WTC11 (cell line): Measurements from ENCODE around the gene GALNT2. TPM values are rescaled to one million over a fixed set of nuclear protein-coding genes. Genes with fewer than 3 reads are reported as not detected.

Experiments
- ATAC-seq: fragments of 200-7000 bp; cut with Tn5 transposase; 2 replicates; pipeline ENCODE4 v1.10.0; 2021; ENCODE audit warnings: mild to moderate bottlenecking, moderate library complexity
- CTCF ChIA-PET: fragments of 300-600 bp; sonication (Branson Sonifier 250); formaldehyde crosslinking; loops from one replicate; lab custom pipeline; 2021; ENCODE audit warnings: antibody characterized with exemption; lab: Charles Lee
- POLR2A ChIA-PET: fragments of 350-600 bp; sonication (Branson Sonifier 250); formaldehyde crosslinking; loops from one replicate; lab custom pipeline; 2021; ENCODE audit warnings: antibody characterized with exemption; lab: Charles Lee
- DNase-seq: peaks from one replicate; pipeline ENCODE4 v3.0.0; 2021; ENCODE audit warnings: low spot score
- H3K27ac Mint-ChIP-seq: 2 replicates; pipeline ENCODE4 v1.8.0; 2021; ENCODE audit warnings: mixed read lengths
- H3K27me3 Mint-ChIP-seq: 2 replicates; pipeline ENCODE4 v1.8.0; 2021; ENCODE audit warnings: low read depth, mild to moderate bottlenecking, moderate library complexity, mixed read lengths
- H3K36me3 Mint-ChIP-seq: 2 replicates; pipeline ENCODE4 v1.8.0; 2021; ENCODE audit warnings: mixed read lengths
- H3K4me1 Mint-ChIP-seq: 2 replicates; pipeline ENCODE4 v1.8.0; 2022; ENCODE audit warnings: mixed read lengths
- H3K4me3 Mint-ChIP-seq: 2 replicates; pipeline ENCODE4 v1.8.0; 2021; ENCODE audit warnings: mild to moderate bottlenecking, moderate library complexity, mixed read lengths
- H3K9me3 Mint-ChIP-seq: 2 replicates; pipeline ENCODE4 v1.8.0; 2021; ENCODE audit warnings: mixed read lengths
- ATF1 ChIP-seq: sonication (generic); formaldehyde crosslinking; IDR thresholded peaks from 2 replicates; pipeline ENCODE4 v1.8.1; 2023; ENCODE audit warnings: mild to moderate bottlenecking, moderate library complexity, missing genetic modification reagents
- GRHL2 ChIP-seq: fragments of 250-450 bp; sonication (Bioruptor Pico); IDR thresholded peaks from 2 replicates; pipeline ENCODE4 v1.8.0; 2022; ENCODE audit warnings: mild to moderate bottlenecking, moderate library complexity; ENCODE audit not compliant: insufficient replicate concordance, severe bottlenecking
- JAZF1 ChIP-seq: fragments of 250-450 bp; sonication (Bioruptor Pico); IDR thresholded peaks from 2 replicates; pipeline ENCODE4 v1.9.0; 2021; ENCODE audit warnings: moderate library complexity, mild to moderate bottlenecking, inconsistent platforms
- JUN ChIP-seq: sonication (generic); formaldehyde crosslinking; IDR thresholded peaks from 2 replicates; pipeline ENCODE4 v1.8.0; 2023; ENCODE audit warnings: mild to moderate bottlenecking, missing genetic modification reagents
- KAT7 ChIP-seq: sonication (generic); formaldehyde crosslinking; IDR thresholded peaks from 2 replicates; pipeline ENCODE4 v1.8.1; 2023; ENCODE audit warnings: missing genetic modification reagents, mild to moderate bottlenecking, borderline replicate concordance
- NFE2L1 ChIP-seq: sonication (generic); formaldehyde crosslinking; IDR thresholded peaks from 2 replicates; pipeline ENCODE4 v1.8.1; 2023; ENCODE audit warnings: missing genetic modification reagents
- OVOL2 ChIP-seq: fragments of 250-450 bp; sonication (Bioruptor Pico); IDR thresholded peaks from 2 replicates; pipeline ENCODE4 v1.9.0; 2021; ENCODE audit warnings: mild to moderate bottlenecking, borderline replicate concordance
- TCF7 ChIP-seq: sonication (generic); formaldehyde crosslinking; IDR thresholded peaks from 2 replicates; pipeline ENCODE4 v1.8.0; 2022; ENCODE audit warnings: mild to moderate bottlenecking, low read depth, missing genetic modification reagents, moderate library complexity
- ZNF121 ChIP-seq: sonication (generic); formaldehyde crosslinking; IDR thresholded peaks from 2 replicates; pipeline ENCODE4 v1.8.0; 2023; ENCODE audit warnings: missing genetic modification reagents
- ZNF317 ChIP-seq: sonication (generic); formaldehyde crosslinking; IDR thresholded peaks from 2 replicates; pipeline ENCODE4 v1.8.1; 2023; ENCODE audit warnings: low read depth, mild to moderate bottlenecking, moderate library complexity, missing genetic modification reagents, borderline replicate concordance
- ZNF396 ChIP-seq: fragments of 250-450 bp; sonication (Bioruptor Pico); IDR thresholded peaks from 2 replicates; pipeline ENCODE4 v1.8.0; 2021; ENCODE audit warnings: mild to moderate bottlenecking, moderate library complexity, borderline replicate concordance
- ZNF416 ChIP-seq: fragments of 250-450 bp; sonication (Bioruptor Pico); IDR thresholded peaks from 2 replicates; pipeline ENCODE4 v1.9.0; 2021; ENCODE audit warnings: mild to moderate bottlenecking, inconsistent platforms
- ZNF671 ChIP-seq: fragments of 250-450 bp; sonication (Bioruptor Pico); IDR thresholded peaks from 2 replicates; pipeline ENCODE4 v1.8.0; 2021; ENCODE audit warnings: mild to moderate bottlenecking
- total RNA-seq: library from RNA; stranded (reverse); gene quantifications from 3 replicates; pipeline ENCODE4 v1.2.3, GENCODE V29; 2021
- TF ChIP-seq, protein P1 (sequence below): sonication (generic); formaldehyde crosslinking; IDR thresholded peaks from 2 replicates; pipeline ENCODE4 v1.8.1; 2023; ENCODE audit warnings: mild to moderate bottlenecking, missing genetic modification reagents, moderate library complexity
- TF ChIP-seq, protein P2 (sequence below): fragments of 250-450 bp; sonication (Bioruptor Pico); IDR thresholded peaks from 2 replicates; pipeline ENCODE4 v1.9.0; 2021; ENCODE audit warnings: mild to moderate bottlenecking
- TF ChIP-seq, protein P3 (sequence below): sonication (generic); formaldehyde crosslinking; IDR thresholded peaks from 2 replicates; pipeline ENCODE4 v1.8.0; 2023; ENCODE audit warnings: missing genetic modification reagents, mild to moderate bottlenecking, borderline replicate concordance
- TF ChIP-seq, protein P4 (sequence below): fragments of 250-450 bp; sonication (Bioruptor Pico); IDR thresholded peaks from 2 replicates; pipeline ENCODE4 v1.8.0; 2021; ENCODE audit warnings: mild to moderate bottlenecking
- TF ChIP-seq, protein P5 (sequence below): sonication (generic); formaldehyde crosslinking; IDR thresholded peaks from 2 replicates; pipeline ENCODE4 v1.8.1; 2022; ENCODE audit warnings: low read depth, missing genetic modification reagents, borderline replicate concordance
- TF ChIP-seq, protein P6 (sequence below): sonication (generic); formaldehyde crosslinking; IDR thresholded peaks from 2 replicates; pipeline ENCODE4 v1.8.0; 2022; ENCODE audit warnings: mild to moderate bottlenecking, missing genetic modification reagents

The GALNT2 gene
- total RNA-seq, 1 experiment from 2014 or later = 74.8 TPM

DNA sequence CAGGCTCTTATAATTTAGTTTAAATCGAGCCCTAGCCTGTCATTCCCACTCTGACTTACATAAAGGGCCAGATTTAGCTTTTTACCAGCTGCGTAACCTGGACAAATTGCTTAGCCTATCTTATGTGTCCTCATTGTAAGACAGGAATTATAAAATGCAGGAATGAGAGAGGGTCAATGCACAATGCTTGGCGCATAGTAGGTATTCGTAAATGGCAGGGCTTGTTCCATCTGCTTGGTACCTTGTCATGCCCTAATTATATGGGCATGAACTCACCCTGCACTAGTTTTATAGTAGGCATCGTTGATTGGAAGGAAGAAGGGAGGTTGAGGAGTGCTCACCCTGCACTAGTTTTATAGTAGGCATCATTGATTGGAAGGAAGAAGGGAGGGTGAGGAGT lies 108.8 kb downstream of the GALNT2 start:
- peaks cover 13% of the 10 kb centered on the region for H3K36me3 Mint-ChIP-seq
- no peak for DNase-seq

DNA sequence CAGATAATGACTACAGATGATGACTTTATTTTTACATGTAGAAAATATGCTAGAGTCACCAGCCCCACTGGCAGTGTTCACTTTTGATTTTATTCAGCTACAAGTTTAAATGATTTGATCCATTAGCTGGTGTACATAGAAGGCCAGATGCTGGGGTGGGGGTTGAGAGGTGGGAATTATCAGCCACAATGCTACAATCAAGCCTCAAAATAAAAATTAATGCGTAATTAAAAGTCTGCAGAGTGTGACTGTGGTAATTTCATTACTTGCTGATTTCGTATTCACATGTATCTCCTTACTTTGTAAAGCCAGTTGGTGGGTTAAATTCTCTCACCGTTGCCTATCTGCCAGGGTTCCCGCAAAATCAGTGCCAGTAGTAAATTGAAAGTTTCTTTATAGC lies 109.3 kb downstream of the GALNT2 start:
- ChIA-PET POLR2A (no interaction called here), CTCF (interaction anchor here (1.9 kb wide), 1 partner anchor 56 kb away, joined by 5 read pairs; no protein-coding TSS in a partner anchor)
- Mint-ChIP-seq H3K27me3 (no peaks in the 10 kb centered on the region), H3K9me3 (no peaks in the 10 kb centered on the region), H3K27ac (no peak overlapping the region), H3K36me3 (peaks cover 13% of the 10 kb centered on the region), H3K4me1 (peaks cover 48% of the 10 kb centered on the region), H3K4me3 (no peak overlapping the region)
- ATAC-seq = no peak
- DNase-seq = no peak
- TF ChIP-seq TCF7 (CRISPR knock-in tag) = no peak
- TF ChIP-seq, protein P1, sequence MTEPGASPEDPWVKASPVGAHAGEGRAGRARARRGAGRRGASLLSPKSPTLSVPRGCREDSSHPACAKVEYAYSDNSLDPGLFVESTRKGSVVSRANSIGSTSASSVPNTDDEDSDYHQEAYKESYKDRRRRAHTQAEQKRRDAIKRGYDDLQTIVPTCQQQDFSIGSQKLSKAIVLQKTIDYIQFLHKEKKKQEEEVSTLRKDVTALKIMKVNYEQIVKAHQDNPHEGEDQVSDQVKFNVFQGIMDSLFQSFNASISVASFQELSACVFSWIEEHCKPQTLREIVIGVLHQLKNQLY (CRISPR knock-in tag) = no peak
- TF ChIP-seq JAZF1 = no peak
- TF ChIP-seq, protein P2, sequence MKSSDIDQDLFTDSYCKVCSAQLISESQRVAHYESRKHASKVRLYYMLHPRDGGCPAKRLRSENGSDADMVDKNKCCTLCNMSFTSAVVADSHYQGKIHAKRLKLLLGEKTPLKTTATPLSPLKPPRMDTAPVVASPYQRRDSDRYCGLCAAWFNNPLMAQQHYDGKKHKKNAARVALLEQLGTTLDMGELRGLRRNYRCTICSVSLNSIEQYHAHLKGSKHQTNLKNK (CRISPR knock-in tag) = no peak
- no peak for TF ChIP-seq OVOL2 (CRISPR knock-in tag)
- no peak for TF ChIP-seq ZNF396 (CRISPR knock-in tag)
- TF ChIP-seq, protein P3, sequence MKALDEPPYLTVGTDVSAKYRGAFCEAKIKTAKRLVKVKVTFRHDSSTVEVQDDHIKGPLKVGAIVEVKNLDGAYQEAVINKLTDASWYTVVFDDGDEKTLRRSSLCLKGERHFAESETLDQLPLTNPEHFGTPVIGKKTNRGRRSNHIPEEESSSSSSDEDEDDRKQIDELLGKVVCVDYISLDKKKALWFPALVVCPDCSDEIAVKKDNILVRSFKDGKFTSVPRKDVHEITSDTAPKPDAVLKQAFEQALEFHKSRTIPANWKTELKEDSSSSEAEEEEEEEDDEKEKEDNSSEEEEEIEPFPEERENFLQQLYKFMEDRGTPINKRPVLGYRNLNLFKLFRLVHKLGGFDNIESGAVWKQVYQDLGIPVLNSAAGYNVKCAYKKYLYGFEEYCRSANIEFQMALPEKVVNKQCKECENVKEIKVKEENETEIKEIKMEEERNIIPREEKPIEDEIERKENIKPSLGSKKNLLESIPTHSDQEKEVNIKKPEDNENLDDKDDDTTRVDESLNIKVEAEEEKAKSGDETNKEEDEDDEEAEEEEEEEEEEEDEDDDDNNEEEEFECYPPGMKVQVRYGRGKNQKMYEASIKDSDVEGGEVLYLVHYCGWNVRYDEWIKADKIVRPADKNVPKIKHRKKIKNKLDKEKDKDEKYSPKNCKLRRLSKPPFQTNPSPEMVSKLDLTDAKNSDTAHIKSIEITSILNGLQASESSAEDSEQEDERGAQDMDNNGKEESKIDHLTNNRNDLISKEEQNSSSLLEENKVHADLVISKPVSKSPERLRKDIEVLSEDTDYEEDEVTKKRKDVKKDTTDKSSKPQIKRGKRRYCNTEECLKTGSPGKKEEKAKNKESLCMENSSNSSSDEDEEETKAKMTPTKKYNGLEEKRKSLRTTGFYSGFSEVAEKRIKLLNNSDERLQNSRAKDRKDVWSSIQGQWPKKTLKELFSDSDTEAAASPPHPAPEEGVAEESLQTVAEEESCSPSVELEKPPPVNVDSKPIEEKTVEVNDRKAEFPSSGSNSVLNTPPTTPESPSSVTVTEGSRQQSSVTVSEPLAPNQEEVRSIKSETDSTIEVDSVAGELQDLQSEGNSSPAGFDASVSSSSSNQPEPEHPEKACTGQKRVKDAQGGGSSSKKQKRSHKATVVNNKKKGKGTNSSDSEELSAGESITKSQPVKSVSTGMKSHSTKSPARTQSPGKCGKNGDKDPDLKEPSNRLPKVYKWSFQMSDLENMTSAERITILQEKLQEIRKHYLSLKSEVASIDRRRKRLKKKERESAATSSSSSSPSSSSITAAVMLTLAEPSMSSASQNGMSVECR (CRISPR knock-in tag) = no peak
- TF ChIP-seq ZNF121 = no peak
- TF ChIP-seq ZNF416 (CRISPR knock-in tag) = no peak

More for the DNA sequence above, 108.8 kb downstream of the GALNT2 start:
- ChIA-PET CTCF (no interaction called here), POLR2A (no interaction called here)
- H3K4me3 Mint-ChIP-seq = no peak overlapping the region
- no peaks in the 10 kb centered on the region for H3K9me3 Mint-ChIP-seq
- H3K27me3 Mint-ChIP-seq = no peaks in the 10 kb centered on the region
- no peak for ATAC-seq
- H3K4me1 Mint-ChIP-seq = peaks cover 53% of the 10 kb centered on the region
- peak overlapping the region; percentile 81; the same call in 1 of the 2 replicates for H3K27ac Mint-ChIP-seq
- no peak for TF ChIP-seq KAT7 (CRISPR knock-in tag)
- no peak for TF ChIP-seq ZNF317 (CRISPR knock-in tag)
- TF ChIP-seq JUN (CRISPR knock-in tag) = no peak
- TF ChIP-seq, protein P4, sequence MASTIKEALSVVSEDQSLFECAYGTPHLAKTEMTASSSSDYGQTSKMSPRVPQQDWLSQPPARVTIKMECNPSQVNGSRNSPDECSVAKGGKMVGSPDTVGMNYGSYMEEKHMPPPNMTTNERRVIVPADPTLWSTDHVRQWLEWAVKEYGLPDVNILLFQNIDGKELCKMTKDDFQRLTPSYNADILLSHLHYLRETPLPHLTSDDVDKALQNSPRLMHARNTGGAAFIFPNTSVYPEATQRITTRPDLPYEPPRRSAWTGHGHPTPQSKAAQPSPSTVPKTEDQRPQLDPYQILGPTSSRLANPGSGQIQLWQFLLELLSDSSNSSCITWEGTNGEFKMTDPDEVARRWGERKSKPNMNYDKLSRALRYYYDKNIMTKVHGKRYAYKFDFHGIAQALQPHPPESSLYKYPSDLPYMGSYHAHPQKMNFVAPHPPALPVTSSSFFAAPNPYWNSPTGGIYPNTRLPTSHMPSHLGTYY (CRISPR knock-in tag) = no peak
- no peak for TF ChIP-seq NFE2L1 (CRISPR knock-in tag)
- no peak for TF ChIP-seq ATF1 (CRISPR knock-in tag)
- TF ChIP-seq ZNF671 (CRISPR knock-in tag) = no peak
- TF ChIP-seq, protein P5, sequence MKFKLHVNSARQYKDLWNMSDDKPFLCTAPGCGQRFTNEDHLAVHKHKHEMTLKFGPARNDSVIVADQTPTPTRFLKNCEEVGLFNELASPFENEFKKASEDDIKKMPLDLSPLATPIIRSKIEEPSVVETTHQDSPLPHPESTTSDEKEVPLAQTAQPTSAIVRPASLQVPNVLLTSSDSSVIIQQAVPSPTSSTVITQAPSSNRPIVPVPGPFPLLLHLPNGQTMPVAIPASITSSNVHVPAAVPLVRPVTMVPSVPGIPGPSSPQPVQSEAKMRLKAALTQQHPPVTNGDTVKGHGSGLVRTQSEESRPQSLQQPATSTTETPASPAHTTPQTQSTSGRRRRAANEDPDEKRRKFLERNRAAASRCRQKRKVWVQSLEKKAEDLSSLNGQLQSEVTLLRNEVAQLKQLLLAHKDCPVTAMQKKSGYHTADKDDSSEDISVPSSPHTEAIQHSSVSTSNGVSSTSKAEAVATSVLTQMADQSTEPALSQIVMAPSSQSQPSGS (CRISPR knock-in tag) = no peak
- TF ChIP-seq GRHL2 (CRISPR knock-in tag) = no peak
- TF ChIP-seq, protein P6, sequence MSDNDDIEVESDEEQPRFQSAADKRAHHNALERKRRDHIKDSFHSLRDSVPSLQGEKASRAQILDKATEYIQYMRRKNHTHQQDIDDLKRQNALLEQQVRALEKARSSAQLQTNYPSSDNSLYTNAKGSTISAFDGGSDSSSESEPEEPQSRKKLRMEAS (CRISPR knock-in tag) = no peak
